ENCODE measurements around the gene TAF11L11.
"Not testable (repeated sequence)": the region's sequence is repeated elsewhere in the genome, so short reads cannot be mapped to it uniquely, and the experiment has no call there.

Gene TAF11L11

DNA sequence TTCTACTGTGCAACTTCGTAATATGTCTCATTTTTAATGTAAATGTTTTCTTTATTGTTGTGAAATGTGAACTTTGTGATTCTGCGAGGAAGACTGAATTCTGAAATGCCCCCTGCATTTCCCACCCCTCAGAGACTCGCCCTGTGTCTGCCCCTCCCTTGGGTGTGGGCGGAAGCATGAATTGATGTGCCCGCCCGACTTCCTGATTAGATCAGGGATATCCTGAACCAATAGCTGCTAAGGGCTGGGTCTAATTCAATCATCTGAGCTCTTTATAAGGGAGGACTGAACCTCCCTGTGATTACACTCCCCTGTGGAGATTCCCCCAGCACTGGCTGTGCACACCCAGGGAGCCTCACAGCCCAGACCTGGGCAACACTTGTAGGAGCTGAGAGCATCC, at the start of gene TAF11L11:
TSS of gene TAF11L11 (plus strand) at position 304 of the 400 bp plus-strand sequence.
- H3K4me3 ChIP-seq (ENCODE audit: control insufficient read depth, low read depth, low read length); DNase-seq (ENCODE audit: low read depth): not testable (repeated sequence)

DNA sequence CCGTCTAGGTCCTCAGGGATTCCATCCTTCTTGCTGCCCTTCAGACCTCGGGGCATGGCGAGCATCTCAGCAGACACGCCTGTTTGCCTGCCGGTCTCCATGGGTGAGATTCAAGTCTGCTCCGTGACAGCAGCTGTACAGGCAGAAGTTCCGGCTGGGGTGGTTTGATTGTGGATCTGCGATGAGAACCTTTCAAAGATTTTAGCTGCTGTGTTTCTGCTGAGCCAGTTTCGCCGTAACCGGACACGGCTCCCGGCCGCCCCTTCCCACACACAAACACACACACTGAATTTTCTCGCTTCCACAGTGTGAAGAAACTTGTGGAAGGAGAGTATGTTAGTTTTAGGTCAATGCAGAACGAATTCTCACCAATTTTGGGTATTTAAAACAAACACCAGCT, 18.3 kb upstream of the TAF11L11 start, which contains the start of gene TAF11L7:
TSS of gene TAF11L7 (minus strand) at position 101 of the 400 bp plus-strand sequence.
- not testable (repeated sequence) for H3K4me3 ChIP-seq (ENCODE audit: control insufficient read depth, low read depth, low read length); DNase-seq (ENCODE audit: low read depth)

DNA sequence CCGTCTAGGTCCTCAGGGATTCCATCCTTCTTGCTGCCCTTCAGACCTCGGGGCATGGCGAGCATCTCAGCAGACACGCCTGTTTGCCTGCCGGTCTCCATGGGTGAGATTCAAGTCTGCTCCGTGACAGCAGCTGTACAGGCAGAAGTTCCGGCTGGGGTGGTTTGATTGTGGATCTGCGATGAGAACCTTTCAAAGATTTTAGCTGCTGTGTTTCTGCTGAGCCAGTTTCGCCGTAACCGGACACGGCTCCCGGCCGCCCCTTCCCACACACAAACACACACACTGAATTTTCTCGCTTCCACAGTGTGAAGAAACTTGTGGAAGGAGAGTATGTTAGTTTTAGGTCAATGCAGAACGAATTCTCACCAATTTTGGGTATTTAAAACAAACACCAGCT, 13.1 kb upstream of the TAF11L11 start, which contains the start of gene TAF11L8:
TSS of gene TAF11L8 (minus strand) at position 101 of the 400 bp plus-strand sequence.
- DNase-seq (ENCODE audit: low read depth); H3K4me3 ChIP-seq (ENCODE audit: control insufficient read depth, low read depth, low read length): not testable (repeated sequence)

DNA sequence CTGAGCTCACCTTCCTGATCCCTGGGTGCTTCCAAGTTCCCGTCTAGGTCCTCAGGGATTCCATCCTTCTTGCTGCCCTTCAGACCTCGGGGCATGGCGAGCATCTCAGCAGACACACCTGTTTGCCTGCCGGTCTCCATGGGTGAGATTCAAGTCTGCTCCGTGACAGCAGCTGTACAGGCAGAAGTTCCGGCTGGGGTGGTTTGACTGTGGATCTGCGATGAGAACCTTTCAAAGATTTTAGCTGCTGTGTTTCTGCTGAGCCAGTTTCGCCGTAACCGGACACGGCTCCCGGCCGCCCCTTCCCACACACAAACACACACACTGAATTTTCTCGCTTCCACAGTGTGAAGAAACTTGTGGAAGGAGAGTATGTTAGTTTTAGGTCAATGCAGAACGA, 9.7 kb upstream of the TAF11L11 start, which contains the start of gene TAF11L9:
TSS of gene TAF11L9 (minus strand) at position 140 of the 400 bp plus-strand sequence.
- not testable (repeated sequence) for DNase-seq (ENCODE audit: low read depth); H3K4me3 ChIP-seq (ENCODE audit: control insufficient read depth, low read depth, low read length)

DNA sequence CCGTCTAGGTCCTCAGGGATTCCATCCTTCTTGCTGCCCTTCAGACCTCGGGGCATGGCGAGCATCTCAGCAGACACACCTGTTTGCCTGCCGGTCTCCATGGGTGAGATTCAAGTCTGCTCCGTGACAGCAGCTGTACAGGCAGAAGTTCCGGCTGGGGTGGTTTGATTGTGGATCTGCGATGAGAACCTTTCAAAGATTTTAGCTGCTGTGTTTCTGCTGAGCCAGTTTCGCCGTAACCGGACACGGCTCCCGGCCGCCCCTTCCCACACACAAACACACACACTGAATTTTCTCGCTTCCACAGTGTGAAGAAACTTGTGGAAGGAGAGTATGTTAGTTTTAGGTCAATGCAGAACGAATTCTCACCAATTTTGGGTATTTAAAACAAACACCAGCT, 6.3 kb upstream of the TAF11L11 start, which contains the start of gene TAF11L10:
TSS of gene TAF11L10 (minus strand) at position 101 of the 400 bp plus-strand sequence.
- DNase-seq (ENCODE audit: low read depth); H3K4me3 ChIP-seq (ENCODE audit: control insufficient read depth, low read depth, low read length): not testable (repeated sequence)

DNA sequence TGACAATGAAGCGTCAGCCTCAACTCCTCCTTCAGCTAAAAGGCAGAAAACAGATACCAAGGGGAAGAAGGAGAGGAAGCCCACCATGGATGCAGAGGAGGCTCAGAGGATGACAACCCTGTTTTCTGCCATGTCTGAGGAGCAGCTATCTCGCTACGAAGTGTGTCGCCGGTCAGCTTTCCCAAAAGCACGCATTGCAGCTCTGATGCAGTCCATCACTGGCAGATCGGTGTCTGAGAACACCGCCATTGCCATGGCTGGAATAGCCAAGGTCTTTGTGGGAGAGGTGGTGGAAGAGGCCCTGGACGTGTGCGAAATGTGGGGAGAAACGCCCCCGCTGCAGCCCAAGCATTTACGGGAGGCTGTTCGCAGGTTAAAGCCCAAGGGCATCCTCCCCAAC, 968 bp downstream of the TAF11L11 start:
- TF ChIP-seq, protein P1, sequence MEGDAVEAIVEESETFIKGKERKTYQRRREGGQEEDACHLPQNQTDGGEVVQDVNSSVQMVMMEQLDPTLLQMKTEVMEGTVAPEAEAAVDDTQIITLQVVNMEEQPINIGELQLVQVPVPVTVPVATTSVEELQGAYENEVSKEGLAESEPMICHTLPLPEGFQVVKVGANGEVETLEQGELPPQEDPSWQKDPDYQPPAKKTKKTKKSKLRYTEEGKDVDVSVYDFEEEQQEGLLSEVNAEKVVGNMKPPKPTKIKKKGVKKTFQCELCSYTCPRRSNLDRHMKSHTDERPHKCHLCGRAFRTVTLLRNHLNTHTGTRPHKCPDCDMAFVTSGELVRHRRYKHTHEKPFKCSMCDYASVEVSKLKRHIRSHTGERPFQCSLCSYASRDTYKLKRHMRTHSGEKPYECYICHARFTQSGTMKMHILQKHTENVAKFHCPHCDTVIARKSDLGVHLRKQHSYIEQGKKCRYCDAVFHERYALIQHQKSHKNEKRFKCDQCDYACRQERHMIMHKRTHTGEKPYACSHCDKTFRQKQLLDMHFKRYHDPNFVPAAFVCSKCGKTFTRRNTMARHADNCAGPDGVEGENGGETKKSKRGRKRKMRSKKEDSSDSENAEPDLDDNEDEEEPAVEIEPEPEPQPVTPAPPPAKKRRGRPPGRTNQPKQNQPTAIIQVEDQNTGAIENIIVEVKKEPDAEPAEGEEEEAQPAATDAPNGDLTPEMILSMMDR (conservative IDR thresholded peaks at IDR 0.05; ENCODE audit: control insufficient read depth, insufficient read depth, low read depth, low read length), result no peak

DNA sequence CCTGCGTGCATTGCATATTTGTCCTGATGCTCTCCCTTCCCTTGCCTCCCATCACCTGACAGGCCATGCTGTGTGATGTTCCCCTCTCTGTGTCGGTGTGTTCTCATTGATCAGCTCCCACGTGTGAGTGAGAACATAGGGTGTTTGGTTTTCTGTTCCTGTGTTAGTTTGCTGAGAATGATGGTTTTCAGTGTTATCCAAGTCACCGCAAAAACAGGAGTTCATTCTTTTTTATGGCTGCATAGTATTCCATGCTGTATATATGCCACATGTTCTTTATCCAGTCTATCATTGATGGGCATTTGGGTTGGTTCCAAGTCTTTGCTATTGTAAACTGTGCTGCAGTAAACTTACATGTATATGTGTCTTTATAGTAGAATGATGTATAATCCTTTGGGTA, 3.5 kb downstream of the TAF11L11 start:
- H3K4me3 ChIP-seq (ENCODE audit: control insufficient read depth, low read depth, low read length); DNase-seq (ENCODE audit: low read depth): not testable (repeated sequence)

More for the DNA sequence above, 968 bp downstream of the TAF11L11 start:
- no peak overlapping the region for H3K4me3 ChIP-seq (ENCODE audit: control insufficient read depth, low read depth, low read length)
- no peak for DNase-seq (ENCODE audit: low read depth)

DNA sequence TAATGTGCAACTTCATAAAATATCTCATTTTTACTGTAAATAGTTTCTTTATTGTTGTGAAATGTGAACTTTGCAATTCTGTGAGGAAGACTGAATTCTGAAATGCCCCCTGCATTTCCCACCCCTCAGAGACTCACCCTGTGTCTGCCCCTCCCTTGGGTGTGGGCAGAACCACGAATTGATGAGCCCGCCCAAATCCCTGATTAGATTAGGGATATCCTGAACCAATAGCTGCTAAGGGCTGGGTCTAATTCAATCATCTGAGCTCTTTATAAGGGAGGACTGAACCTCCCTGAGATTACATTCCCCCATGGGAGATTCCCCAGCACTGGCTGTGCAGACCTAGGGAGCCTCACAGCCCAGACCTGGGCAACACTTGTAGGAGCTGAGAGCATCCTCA, 6.1 kb downstream of the TAF11L11 start, which contains the start of gene TAF11L12:
TSS of gene TAF11L12 (plus strand) at position 301 of the 400 bp plus-strand sequence.
- H3K4me3 ChIP-seq (ENCODE audit: control insufficient read depth, low read depth, low read length); DNase-seq (ENCODE audit: low read depth): not testable (repeated sequence)

DNA sequence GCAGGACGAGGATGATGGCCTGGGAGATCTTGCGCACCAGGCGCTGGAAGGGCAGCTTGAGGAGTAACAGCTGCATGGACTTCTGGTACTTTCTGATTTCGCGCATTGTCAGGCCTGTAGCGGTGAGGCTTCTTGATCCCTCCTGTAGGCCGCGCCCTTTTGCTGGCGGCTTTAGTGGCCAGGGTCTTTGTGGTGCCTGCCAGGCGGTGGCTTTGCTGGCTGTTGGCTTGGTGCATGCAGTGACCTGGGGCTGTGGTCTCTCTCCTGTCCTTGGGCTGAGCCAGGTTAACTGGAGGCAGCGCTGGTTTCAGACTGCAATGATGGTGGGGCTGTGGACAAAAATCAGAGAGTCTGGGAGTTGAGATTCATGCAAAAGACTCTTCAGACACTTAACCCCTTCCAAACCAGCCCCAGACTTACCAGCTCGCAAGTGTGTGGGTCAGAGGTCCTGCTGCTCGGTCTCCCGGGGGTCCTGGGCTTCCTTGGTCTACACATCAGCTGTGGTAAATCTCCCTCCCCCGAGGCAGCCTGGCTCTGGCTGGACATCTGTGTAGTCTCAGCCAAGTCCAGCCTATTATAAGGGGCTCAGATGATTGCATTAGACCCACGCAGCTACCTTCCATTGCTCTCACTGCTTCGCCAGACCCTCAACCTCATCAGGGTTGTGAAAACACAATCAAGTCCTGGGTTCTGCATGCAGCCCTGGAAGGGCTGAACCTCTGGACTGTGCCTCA, 11.1 kb downstream of the TAF11L11 start:
- H3K4me3 ChIP-seq (ENCODE audit: control insufficient read depth, low read depth, low read length), result no peak overlapping the region
- TF ChIP-seq, protein P1 (conservative IDR thresholded peaks at IDR 0.05; ENCODE audit: control insufficient read depth, insufficient read depth, low read depth, low read length), result no peak
- no peak for DNase-seq (ENCODE audit: low read depth)

DNA sequence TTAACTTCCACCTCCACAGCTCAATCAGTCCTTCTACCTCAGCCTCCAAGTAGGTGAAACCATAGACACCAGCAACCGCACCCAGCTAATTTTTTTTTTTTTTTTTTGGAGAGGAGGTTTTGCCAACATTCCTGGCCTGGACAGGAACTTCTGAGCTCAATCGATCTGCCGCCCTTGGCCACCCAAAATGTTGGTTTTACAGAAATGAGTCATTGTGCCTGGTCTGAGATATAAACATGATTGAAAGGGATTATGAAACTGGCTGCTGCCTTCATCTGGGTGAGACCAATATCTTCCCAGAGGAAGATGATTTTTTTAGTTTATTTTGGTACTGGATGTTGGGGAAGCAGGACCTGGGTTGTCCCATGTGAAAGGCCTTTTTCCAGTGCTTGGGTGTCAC, 15.4 kb downstream of the TAF11L11 start:
- DNase-seq (ENCODE audit: low read depth), result no peak
- TF ChIP-seq, protein P1 (conservative IDR thresholded peaks at IDR 0.05; ENCODE audit: control insufficient read depth, insufficient read depth, low read depth, low read length), result no peak
- H3K4me3 ChIP-seq (ENCODE audit: control insufficient read depth, low read depth, low read length), result no peak overlapping the region
